ENCODE measurements around the gene SHROOM3. TPM values are rescaled to one million over a fixed set of nuclear protein-coding genes. Genes with fewer than 3 reads are reported as not detected.

SHROOM3 gene
- total RNA-seq, 1 donor from 2014 or later: 62.0 TPM

GRCh38 chr4:76533314-76533713 lies 98.3 kb downstream of the SHROOM3 start:
- TF ChIP-seq CTCF (IDR thresholded peaks at IDR 0.05): no peak
- no peak for DNase-seq
- intact Hi-C loops (cut with DNase I): no loop called here
- ATAC-seq: no peak
- no peaks in the 10 kb centered on the region for H3K36me3 ChIP-seq
- no peak overlapping the region for H3K27ac ChIP-seq
- no peaks in the 10 kb centered on the region for H3K27me3 ChIP-seq (ENCODE audit: low read depth)
- no peaks in the 10 kb centered on the region for H3K9me3 ChIP-seq
- H3K4me1 ChIP-seq: no peaks in the 10 kb centered on the region
- H3K4me3 ChIP-seq: no peak overlapping the region

DNA sequence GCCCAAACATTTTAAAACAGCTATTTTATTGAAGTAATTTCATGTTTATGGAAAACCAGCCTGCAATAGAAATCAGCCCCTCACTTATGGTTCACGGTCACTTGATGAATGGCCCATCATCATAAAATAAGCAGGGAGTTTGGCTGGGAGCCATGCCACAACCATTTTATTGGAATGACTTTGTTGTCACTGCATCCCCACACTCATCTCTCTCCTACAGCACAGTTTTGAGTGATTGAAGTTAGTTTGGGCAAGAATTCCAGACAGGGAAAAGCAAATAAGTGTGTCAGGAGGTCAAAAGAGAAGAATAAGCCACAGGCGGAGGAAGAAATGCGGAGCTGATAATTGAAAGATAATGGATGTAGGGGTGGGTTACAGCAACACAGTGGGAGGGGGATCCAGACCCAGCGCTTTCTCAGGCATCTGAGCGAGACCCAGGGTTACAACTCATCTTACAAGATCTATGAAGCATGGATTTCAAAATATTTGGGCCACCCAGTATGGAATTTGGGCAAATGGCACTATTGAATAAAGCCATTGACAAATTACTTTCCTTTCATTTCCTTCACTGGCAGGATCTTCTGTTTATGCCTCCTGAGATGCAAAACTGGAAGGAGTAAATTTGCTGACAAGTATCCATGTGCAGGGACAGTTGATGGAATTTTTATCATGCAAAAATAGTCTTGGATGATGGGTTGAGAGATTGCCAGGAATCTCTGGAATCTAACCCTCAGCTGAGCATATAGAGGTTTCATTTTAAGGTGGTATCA lies 100.8 kb downstream of the SHROOM3 start:
- DNase-seq (no peak), ATAC-seq (no peak)
- H3K4me3 ChIP-seq: no peak overlapping the region
- H3K27ac ChIP-seq: no peak overlapping the region
- H3K36me3 ChIP-seq: no peaks in the 10 kb centered on the region
- no peaks in the 10 kb centered on the region for H3K4me1 ChIP-seq
- H3K9me3 ChIP-seq: no peaks in the 10 kb centered on the region
- intact Hi-C loops (cut with DNase I): no loop called here
- H3K27me3 ChIP-seq (ENCODE audit: low read depth): no peaks in the 10 kb centered on the region
- TF ChIP-seq CTCF (IDR thresholded peaks at IDR 0.05): no peak

GRCh38 chr4:76536373-76536689 lies 101.3 kb downstream of the SHROOM3 start:
- H3K27ac ChIP-seq: no peak overlapping the region
- no peak for DNase-seq
- no peak for TF ChIP-seq CTCF (IDR thresholded peaks at IDR 0.05)
- no peak for ATAC-seq
- no peaks in the 10 kb centered on the region for H3K27me3 ChIP-seq (ENCODE audit: low read depth)
- no peaks in the 10 kb centered on the region for H3K9me3 ChIP-seq
- no peak overlapping the region for H3K4me3 ChIP-seq
- H3K4me1 ChIP-seq: no peaks in the 10 kb centered on the region
- no peaks in the 10 kb centered on the region for H3K36me3 ChIP-seq
- intact Hi-C loops (cut with DNase I): no loop called here

DNA sequence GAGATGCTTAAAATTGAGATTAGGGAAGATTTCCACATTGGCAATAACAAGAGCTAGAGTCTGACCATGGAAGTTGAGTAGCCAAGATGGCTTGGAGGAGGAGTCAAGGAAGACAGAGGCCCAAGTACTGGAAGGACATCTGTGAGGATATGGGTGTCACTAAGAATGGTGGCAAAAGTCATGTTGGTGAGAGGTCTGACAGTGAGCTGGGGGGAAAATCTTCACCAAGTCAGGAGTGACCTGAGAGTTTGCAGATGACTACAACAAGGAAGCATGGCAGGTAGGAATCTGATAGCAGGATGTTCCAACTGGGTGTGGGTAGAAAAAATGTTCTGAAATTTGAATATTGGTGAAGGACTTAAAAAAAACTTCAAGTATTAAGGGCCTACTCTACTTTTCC lies 103.3 kb downstream of the SHROOM3 start:
- no peak for TF ChIP-seq CTCF (IDR thresholded peaks at IDR 0.05)
- Histone ChIP-seq H3K4me3 (no peak overlapping the region), H3K27ac (no peak overlapping the region), H3K27me3 (ENCODE audit: low read depth) (no peaks in the 10 kb centered on the region), H3K9me3 (no peaks in the 10 kb centered on the region), H3K36me3 (no peaks in the 10 kb centered on the region), H3K4me1 (no peaks in the 10 kb centered on the region)
- ATAC-seq (no peak), DNase-seq (no peak)
- intact Hi-C loops (cut with DNase I): no loop called here

- TF ChIP-seq CTCF (IDR thresholded peaks at IDR 0.05): no peak
Measured at GRCh38 chr4:76539979-76540378, 105.0 kb downstream of the SHROOM3 start.

More at GRCh38 chr4:76539979-76540378, 105.0 kb downstream of the SHROOM3 start:
- H3K36me3 ChIP-seq: no peaks in the 10 kb centered on the region
- intact Hi-C loops (cut with DNase I): no loop called here
- DNase-seq: no peak
- H3K9me3 ChIP-seq: no peaks in the 10 kb centered on the region
- ATAC-seq: no peak
- no peak overlapping the region for H3K4me3 ChIP-seq
- H3K27me3 ChIP-seq (ENCODE audit: low read depth): no peaks in the 10 kb centered on the region
- no peak overlapping the region for H3K27ac ChIP-seq
- H3K4me1 ChIP-seq: no peaks in the 10 kb centered on the region
